GM23248 (cell line): ENCODE measurements around the gene UBE2QL1. TPM values are rescaled to one million over a fixed set of nuclear protein-coding genes. Genes with fewer than 3 reads are reported as not detected.

ENCODE experiments used
- DNase-seq: peaks from one replicate; pipeline ENCODE4 v3.0.0-alpha.2; 2015
- H2AFZ ChIP-seq: fragments of 200-600 bp; sonication (generic); 2 replicates; pipeline ENCODE4 v1.6.1; 2016; ENCODE audit warnings: antibody characterized with exemption
- H3F3A ChIP-seq: fragments of 200-600 bp; sonication (generic); 2 replicates; pipeline ENCODE4 v1.6.1; 2016; ENCODE audit warnings: mild to moderate bottlenecking, antibody characterized with exemption, mixed run types; ENCODE audit not compliant: insufficient read depth
- H3K27ac ChIP-seq: fragments of 200-600 bp; sonication (generic); 2 replicates; pipeline ENCODE4 v1.5.1; 2016; ENCODE audit warnings: mild to moderate bottlenecking
- H3K27me3 ChIP-seq: fragments of 200-600 bp; sonication (generic); replicated peaks from 2 replicates; pipeline ENCODE4 v1.6.1; 2016; ENCODE audit warnings: mild to moderate bottlenecking; ENCODE audit not compliant: insufficient read depth
- H3K36me3 ChIP-seq: fragments of 200-600 bp; sonication (generic); 2 replicates; pipeline ENCODE4 v1.6.1; 2016; ENCODE audit warnings: low read depth, mild to moderate bottlenecking
- H3K4me1 ChIP-seq: fragments of 200-600 bp; sonication (generic); 2 replicates; pipeline ENCODE4 v1.6.1; 2016; ENCODE audit warnings: mild to moderate bottlenecking; ENCODE audit not compliant: insufficient read depth
- H3K4me2 ChIP-seq: fragments of 200-600 bp; sonication (generic); one replicate; pipeline ENCODE4 v1.6.1; 2016; ENCODE audit warnings: mild to moderate bottlenecking; ENCODE audit not compliant: unreplicated experiment
- H3K4me3 ChIP-seq: fragments of 200-600 bp; sonication (generic); 2 replicates; pipeline ENCODE4 v1.5.1; 2016; ENCODE audit warnings: mild to moderate bottlenecking
- H3K79me2 ChIP-seq: fragments of 200-600 bp; sonication (generic); 2 replicates; pipeline ENCODE4 v1.6.1; 2016; ENCODE audit warnings: mild to moderate bottlenecking; ENCODE audit not compliant: insufficient read depth
- H3K9ac ChIP-seq: fragments of 200-600 bp; sonication (generic); 2 replicates; pipeline ENCODE4 v1.6.1; 2016; ENCODE audit warnings: mild to moderate bottlenecking
- H3K9me2 ChIP-seq: fragments of 200-600 bp; sonication (generic); 2 replicates; pipeline ENCODE4 v1.6.1; 2016; ENCODE audit warnings: mixed run types, mild to moderate bottlenecking, moderate library complexity; ENCODE audit not compliant: insufficient read depth
- H3K9me3 ChIP-seq: fragments of 200-600 bp; sonication (generic); one replicate; pipeline ENCODE4 v1.6.1; 2017; ENCODE audit warnings: low read depth
- H4K20me1 ChIP-seq: fragments of 200-600 bp; sonication (generic); 2 replicates; pipeline ENCODE4 v1.6.0; 2016; ENCODE audit not compliant: insufficient read depth
- EZH2 ChIP-seq: fragments of 200-600 bp; sonication (generic); IDR thresholded peaks from 2 replicates; pipeline ENCODE4 v1.6.1; 2018; ENCODE audit warnings: antibody characterized with exemption, mild to moderate bottlenecking; ENCODE audit not compliant: insufficient read depth, poor library complexity, severe bottlenecking
- EZH2phosphoT487 ChIP-seq: fragments of 200-600 bp; sonication (generic); IDR thresholded peaks from 2 replicates; pipeline ENCODE4 v1.6.1; 2018; ENCODE audit warnings: antibody characterized with exemption, moderate library complexity, mild to moderate bottlenecking, low read depth; ENCODE audit not compliant: insufficient read depth
- WGBS, 2 experiments: methylation state at CpG; one replicate each; pipeline ENCODE4 v1.1.6; 2015 to 2017; ENCODE audit warnings: low lambda C conversion rate in 2 of 2, low coverage in 1 of 2; ENCODE audit errors: missing lambda C conversion rate in 2 of 2; 5-methylcytosine and 5-hydroxymethylcytosine counted together
- in situ Hi-C: fragments of 300-500 bp; cut with MboI; formaldehyde crosslinking; loops from 2 replicates; pipeline ENCODE4 v1.15.0; 2020
- polyA plus RNA-seq: library from polyadenylated mRNA; unstranded; fragments of >200 nt; fragmentation: Nextera tagmentation; extraction: Ambion mirVana; gene quantifications from 2 replicates; pipeline ENCODE4 v1.2.1, GENCODE V29; 2016
- total RNA-seq: library from RNA; depleted of rRNA; stranded (reverse); fragments of >200 nt; shearing (Covaris generic); gene quantifications from 2 replicates; pipeline ENCODE4 v1.2.3, GENCODE V29; 2014

Gene UBE2QL1
- total and polyA plus RNA-seq, 2 experiments from 2014 or later, result not detected

GRCh38 chr5:6455571-6456200 is 7.0 kb downstream of the UBE2QL1 start:
- Histone ChIP-seq H3K4me3 (no peak overlapping the region), H3K9ac (no peak overlapping the region), H2AFZ (no peak overlapping the region), H3K9me2 (no peaks in the 10 kb centered on the region), H3K27me3 (peaks cover 24% of the 10 kb centered on the region), H3K4me2 (no peak overlapping the region), H3K36me3 (no peaks in the 10 kb centered on the region), H4K20me1 (no peaks in the 10 kb centered on the region), H3K79me2 (no peaks in the 10 kb centered on the region), H3K4me1 (no peaks in the 10 kb centered on the region), H3F3A (no peaks in the 10 kb centered on the region), H3K9me3 (no peaks in the 10 kb centered on the region), H3K27ac (no peak overlapping the region)
- 53 to 59% methylated on average over 13 of the region's 13 CpGs for WGBS, 2 experiments
- in situ Hi-C loops, result no loop called here
- TF ChIP-seq EZH2phosphoT487, result no peak
- no peak for TF ChIP-seq EZH2
- DNase-seq, result no peak

- H3K36me3 ChIP-seq, result no peaks in the 10 kb centered on the region
- no peaks in the 10 kb centered on the region for H3K79me2 ChIP-seq
- H4K20me1 ChIP-seq, result no peaks in the 10 kb centered on the region
- WGBS, 2 experiments, result 53 to 55% methylated on average over 5 to 6 of the region's 6 CpGs
- no peak overlapping the region for H3K4me2 ChIP-seq
- H3K4me1 ChIP-seq, result no peaks in the 10 kb centered on the region
- DNase-seq, result no peak
- peaks cover 12% of the 10 kb centered on the region for H3K27me3 ChIP-seq
- in situ Hi-C loops, result no loop called here
- H3K27ac ChIP-seq, result no peak overlapping the region
- no peaks in the 10 kb centered on the region for H3K9me2 ChIP-seq
- H3F3A ChIP-seq, result no peaks in the 10 kb centered on the region
- no peak overlapping the region for H2AFZ ChIP-seq
- no peak overlapping the region for H3K4me3 ChIP-seq
- TF ChIP-seq EZH2phosphoT487 (no peak), EZH2 (no peak)
- H3K9ac ChIP-seq, result no peak overlapping the region
- no peaks in the 10 kb centered on the region for H3K9me3 ChIP-seq
Measured at GRCh38 chr5:6456766-6457370, 8.2 kb downstream of the UBE2QL1 start.

GRCh38 chr5:6457592-6457991 is 8.9 kb downstream of the UBE2QL1 start:
- DNase-seq, result no peak
- H3K36me3 ChIP-seq, result no peaks in the 10 kb centered on the region
- peaks cover 5% of the 10 kb centered on the region for H3K27me3 ChIP-seq
- no peaks in the 10 kb centered on the region for H3F3A ChIP-seq
- in situ Hi-C loops, result no loop called here
- H3K9me2 ChIP-seq, result no peaks in the 10 kb centered on the region
- no peaks in the 10 kb centered on the region for H4K20me1 ChIP-seq
- H2AFZ ChIP-seq, result no peak overlapping the region
- 44 to 63% methylated on average over 5 of the region's 5 CpGs for WGBS, 2 experiments
- TF ChIP-seq EZH2 (no peak), EZH2phosphoT487 (no peak)
- no peak overlapping the region for H3K4me2 ChIP-seq
- H3K4me3 ChIP-seq, result no peak overlapping the region
- no peak overlapping the region for H3K27ac ChIP-seq
- H3K79me2 ChIP-seq, result no peaks in the 10 kb centered on the region
- no peaks in the 10 kb centered on the region for H3K9me3 ChIP-seq
- no peaks in the 10 kb centered on the region for H3K4me1 ChIP-seq
- H3K9ac ChIP-seq, result no peak overlapping the region

GRCh38 chr5:6458833-6459232 is 10.2 kb downstream of the UBE2QL1 start:
- H3K27ac ChIP-seq, result no peak overlapping the region

More at GRCh38 chr5:6458833-6459232, 10.2 kb downstream of the UBE2QL1 start:
- Histone ChIP-seq H3K9me3 (no peaks in the 10 kb centered on the region), H4K20me1 (no peaks in the 10 kb centered on the region), H3K4me3 (no peak overlapping the region), H3F3A (no peaks in the 10 kb centered on the region), H2AFZ (no peak overlapping the region), H3K4me2 (no peak overlapping the region), H3K79me2 (no peaks in the 10 kb centered on the region), H3K9ac (no peak overlapping the region), H3K36me3 (no peaks in the 10 kb centered on the region), H3K4me1 (no peaks in the 10 kb centered on the region), H3K27me3 (peaks cover 4% of the 10 kb centered on the region; the same call in 1 of the 2 replicates), H3K9me2 (no peaks in the 10 kb centered on the region)
- no peak for DNase-seq
- 46 to 51% methylated on average over 4 of the region's 4 CpGs for WGBS, 2 experiments
- in situ Hi-C loops, result no loop called here
- TF ChIP-seq EZH2phosphoT487 (no peak), EZH2 (no peak)
